HEK293T (cell line): Measurements from ENCODE around the gene IRAK1.

Experiments
- ARNT ChIP-seq: fragments of 450-650 bp; IDR thresholded peaks from 2 replicates; pipeline ENCODE4 v1.6.1; 2017; ENCODE audit warnings: mild to moderate bottlenecking
- BHLHE40 ChIP-seq: fragments of 450-650 bp; IDR thresholded peaks from 2 replicates; pipeline ENCODE4 v1.6.1; 2016; ENCODE audit warnings: mild to moderate bottlenecking, moderate library complexity, borderline replicate concordance
- CTBP1 ChIP-seq: fragments of 450-650 bp; IDR thresholded peaks from 2 replicates; pipeline ENCODE4 v1.6.1; 2016; ENCODE audit warnings: borderline replicate concordance
- ELF4 ChIP-seq: fragments of 450-650 bp; IDR thresholded peaks from 2 replicates; pipeline ENCODE4 v1.6.1; 2017; ENCODE audit warnings: antibody characterized with exemption
- FOXA1 ChIP-seq: fragments of 450-650 bp; IDR thresholded peaks from 2 replicates; pipeline ENCODE4 v1.6.1; 2016; ENCODE audit warnings: mild to moderate bottlenecking
- FOXK2 ChIP-seq: fragments of 450-650 bp; IDR thresholded peaks from 2 replicates; pipeline ENCODE4 v1.6.1; 2016; ENCODE audit warnings: mild to moderate bottlenecking
- FOXM1 ChIP-seq: fragments of 450-650 bp; IDR thresholded peaks from 2 replicates; pipeline ENCODE4 v1.6.1; 2017; ENCODE audit warnings: mild to moderate bottlenecking, borderline replicate concordance
- HDGF ChIP-seq: fragments of 450-650 bp; IDR thresholded peaks from 2 replicates; pipeline ENCODE4 v1.6.1; 2017; ENCODE audit warnings: antibody characterized with exemption, borderline replicate concordance
- L3MBTL2 ChIP-seq: fragments of 450-650 bp; conservative IDR thresholded peaks from 2 replicates; pipeline ENCODE4 v1.6.1; 2016; ENCODE audit warnings: mild to moderate bottlenecking
- NFRKB ChIP-seq: fragments of 450-650 bp; IDR thresholded peaks from 2 replicates; pipeline ENCODE4 v1.6.1; 2016; ENCODE audit warnings: mild to moderate bottlenecking, moderate library complexity
- SP1 ChIP-seq: fragments of 450-650 bp; IDR thresholded peaks from 2 replicates; pipeline ENCODE4 v1.6.1; 2017
- SUZ12 ChIP-seq: fragments of 450-650 bp; IDR thresholded peaks from 2 replicates; pipeline ENCODE4 v1.6.1; 2016; ENCODE audit warnings: mild to moderate bottlenecking
- TARDBP ChIP-seq: fragments of 450-650 bp; IDR thresholded peaks from 2 replicates; pipeline ENCODE4 v1.6.1; 2016
- TF ChIP-seq, protein P1 (sequence below): fragments of 450-650 bp; IDR thresholded peaks from 2 replicates; pipeline ENCODE4 v1.6.1; 2016

DNA sequence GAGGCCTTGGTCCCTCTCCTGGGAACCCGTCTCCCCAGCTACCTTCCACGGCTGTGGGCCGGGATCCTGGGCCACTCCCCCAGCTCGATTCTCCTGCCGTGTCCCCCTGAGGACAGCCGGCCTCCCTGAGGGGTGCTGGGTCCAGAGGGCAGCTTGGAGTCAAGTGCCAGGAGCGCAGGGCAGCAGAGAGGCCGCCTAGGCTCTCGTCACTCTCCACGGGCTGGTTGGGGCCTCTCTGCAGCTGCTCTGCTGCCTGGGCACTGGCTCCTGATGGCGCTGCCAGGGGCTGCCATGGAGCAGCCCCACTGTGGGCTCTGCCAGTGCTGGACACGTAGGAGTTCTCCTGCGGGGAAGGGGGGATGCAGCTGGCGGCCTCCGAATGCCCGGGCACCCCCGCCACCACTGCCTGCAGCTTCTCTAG lies 6.7 kb downstream of the IRAK1 start:
- TF ChIP-seq FOXA1 (no peak), L3MBTL2 (no peak), TARDBP (no peak), SP1 (no peak), ELF4 (no peak), HDGF (no peak), NFRKB (no peak), BHLHE40 (no peak), FOXM1 (no peak), ARNT (no peak), CTBP1 (no peak), FOXK2 (no peak), SUZ12 (no peak)
- TF ChIP-seq, protein P1, sequence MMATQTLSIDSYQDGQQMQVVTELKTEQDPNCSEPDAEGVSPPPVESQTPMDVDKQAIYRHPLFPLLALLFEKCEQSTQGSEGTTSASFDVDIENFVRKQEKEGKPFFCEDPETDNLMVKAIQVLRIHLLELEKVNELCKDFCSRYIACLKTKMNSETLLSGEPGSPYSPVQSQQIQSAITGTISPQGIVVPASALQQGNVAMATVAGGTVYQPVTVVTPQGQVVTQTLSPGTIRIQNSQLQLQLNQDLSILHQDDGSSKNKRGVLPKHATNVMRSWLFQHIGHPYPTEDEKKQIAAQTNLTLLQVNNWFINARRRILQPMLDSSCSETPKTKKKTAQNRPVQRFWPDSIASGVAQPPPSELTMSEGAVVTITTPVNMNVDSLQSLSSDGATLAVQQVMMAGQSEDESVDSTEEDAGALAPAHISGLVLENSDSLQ = no peak
